OCI-M1 (cell line): ENCODE measurements around the gene LARP7.
"Not testable (repeated sequence)": the region's sequence is repeated elsewhere in the genome, so short reads cannot be mapped to it uniquely, and the experiment has no call there.

Experiments used
- DNase-seq: peaks from one replicate; lab custom pipeline; 2025; lab: John Stamatoyannopoulos, UW

The LARP7 gene

DNA sequence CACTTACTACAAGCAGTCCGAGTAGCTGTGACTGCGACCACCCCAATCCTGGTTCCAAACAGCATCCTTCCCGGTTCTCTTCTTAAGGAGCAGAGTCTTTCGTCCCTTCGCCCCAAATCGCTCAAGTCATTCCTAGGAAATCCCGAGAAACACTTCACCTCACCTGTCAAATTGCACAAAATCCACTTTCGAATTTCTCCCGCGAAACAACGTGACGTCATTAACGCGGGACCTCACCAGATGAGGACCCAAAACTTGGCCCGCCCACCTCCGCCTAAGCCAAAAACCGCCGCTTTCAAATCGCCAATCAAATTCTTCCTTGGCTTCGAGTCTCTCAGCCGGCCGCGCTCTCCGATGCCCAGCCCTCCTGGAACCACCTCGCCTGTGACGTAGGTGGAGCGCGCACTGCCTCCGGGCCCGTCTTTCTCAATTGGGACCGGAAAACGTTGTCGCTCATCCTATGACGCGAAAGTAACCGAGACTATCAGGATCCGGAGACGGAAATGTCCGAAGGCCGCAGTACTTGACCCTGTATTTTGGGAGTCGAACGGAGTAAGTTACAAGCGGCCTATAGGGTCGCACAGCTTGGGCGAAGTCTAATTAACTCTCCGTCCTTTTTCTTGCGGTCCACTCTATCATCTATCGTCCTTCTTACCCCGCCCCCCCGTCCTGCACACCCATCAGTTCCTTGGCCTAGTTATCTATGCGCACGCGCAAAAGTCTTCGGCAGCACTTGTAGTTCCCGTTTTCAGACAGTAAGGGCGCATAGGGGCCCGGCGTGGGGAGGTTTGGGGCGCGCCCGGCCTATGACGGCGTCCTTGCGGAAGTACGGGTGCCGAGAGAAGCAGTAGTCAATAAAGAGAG is at the start of gene LARP7, which contains the start of gene ZGRF1:
LARP7 (plus strand) TSS at position 456 of the 864 bp plus-strand sequence. CDS start 7,527 bp downstream, outside the sequence.
ZGRF1 (minus strand) TSS at position 222 of the 864 bp plus-strand sequence. CDS start 3,733 bp downstream, outside the sequence.
- peak; percentile 99 for DNase-seq

DNA sequence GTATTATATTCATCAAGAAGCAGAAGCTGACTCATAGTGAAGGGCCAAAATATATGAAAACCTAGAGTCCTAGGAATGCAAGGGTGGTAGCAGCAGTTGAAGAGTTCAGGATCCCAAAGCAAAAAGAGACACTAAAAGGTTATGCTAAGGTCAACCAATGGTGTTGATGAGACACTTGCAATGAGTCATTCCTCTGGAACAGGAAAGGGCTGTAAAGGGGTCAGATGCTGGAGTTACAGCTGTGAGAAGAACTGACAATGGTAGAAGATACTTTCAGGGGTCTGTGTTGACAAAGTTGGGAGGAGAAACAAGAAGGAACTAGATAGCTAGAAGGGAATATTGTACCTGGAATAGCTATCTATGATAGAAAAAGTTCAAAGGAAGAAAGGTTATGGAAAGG is 47.7 kb upstream of the LARP7 start:
- no peak for DNase-seq

DNA sequence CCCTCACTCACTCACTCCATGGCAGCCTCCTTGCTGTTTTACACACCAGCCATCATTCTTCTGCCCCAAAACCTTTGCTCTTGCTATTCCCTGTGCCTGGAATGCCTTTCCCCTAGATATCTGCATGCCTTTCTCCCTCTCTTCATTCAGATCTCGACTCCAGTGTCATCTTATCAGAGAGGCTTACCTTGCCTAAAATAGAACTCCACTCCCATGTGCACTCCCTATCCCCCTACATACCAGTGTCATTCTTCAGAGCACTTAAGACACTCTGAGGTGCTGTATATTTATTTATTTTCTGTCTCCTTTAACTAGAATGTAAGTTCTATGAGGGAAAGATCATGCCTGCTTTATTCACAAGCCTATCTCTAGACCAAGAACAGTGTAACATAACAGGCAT is 45.4 kb upstream of the LARP7 start:
- no peak for DNase-seq

DNA sequence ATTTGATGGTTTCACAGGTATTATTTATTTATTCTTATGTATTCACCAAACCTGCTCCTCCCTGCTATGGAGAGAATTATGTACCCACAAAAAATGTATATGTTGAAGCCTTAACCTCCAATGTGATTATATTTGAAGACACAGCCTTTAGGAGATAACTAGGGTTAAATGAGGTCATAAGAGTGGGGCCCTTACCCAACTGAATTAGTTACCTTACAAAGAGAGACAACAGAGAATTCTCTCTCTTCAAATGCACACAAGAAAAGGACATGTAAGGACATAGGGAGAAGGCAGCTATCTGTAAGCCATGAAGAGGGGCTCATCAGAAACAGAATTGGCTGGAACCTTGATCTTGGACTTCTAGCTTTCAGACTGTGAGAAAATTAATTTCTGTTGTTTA is 44.2 kb upstream of the LARP7 start:
- no peak for DNase-seq

DNA sequence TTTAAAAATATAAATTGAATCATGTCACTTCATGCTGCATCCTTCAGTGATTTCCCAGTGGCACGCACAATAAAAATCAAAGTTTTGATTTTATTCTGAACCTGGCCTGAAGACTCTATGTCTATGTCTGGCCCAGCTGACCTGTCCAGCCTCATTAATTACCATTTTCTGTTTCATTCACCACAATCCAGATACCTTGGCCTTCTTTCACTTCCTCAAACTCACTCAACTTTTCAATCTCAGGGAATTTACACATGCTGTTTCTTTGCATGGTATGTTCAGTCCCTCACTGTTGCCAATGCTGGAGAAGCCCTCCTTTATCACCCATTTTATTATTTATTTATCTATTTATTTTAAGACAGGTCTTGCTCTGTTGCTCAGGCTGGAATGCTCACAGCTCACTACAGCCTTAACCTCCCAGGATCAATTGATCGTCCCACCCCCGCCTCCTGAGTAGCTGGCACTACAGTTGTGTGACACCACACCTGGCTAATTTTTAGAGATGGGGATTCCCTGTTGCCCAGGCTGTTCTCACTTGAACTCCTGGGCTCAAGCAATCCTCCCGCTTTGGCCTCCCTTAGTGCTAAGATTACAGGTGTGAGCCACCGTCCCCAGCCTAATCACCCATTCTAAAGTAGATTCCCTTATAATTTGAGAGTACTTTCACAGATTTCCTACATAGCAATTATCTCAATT is 43.4 kb upstream of the LARP7 start:
- DNase-seq: no peak

DNA sequence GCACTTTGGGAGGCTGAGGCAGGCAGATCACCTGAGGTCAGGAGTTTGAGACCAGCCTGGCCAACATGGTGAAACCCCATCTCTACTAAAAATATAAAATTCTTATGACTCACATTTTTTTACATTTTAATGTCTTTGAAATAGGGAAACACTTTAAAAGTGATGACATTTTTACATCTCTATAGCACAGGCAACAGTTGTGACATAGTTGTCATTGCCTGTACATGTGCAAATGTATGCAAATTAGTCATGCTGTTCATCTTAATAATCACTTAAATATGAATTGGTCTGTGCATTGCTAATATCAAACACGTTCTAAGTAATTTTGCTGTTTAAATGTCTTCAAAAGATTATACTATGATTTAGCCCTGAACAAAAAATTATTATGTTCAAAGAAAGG is 42.0 kb upstream of the LARP7 start:
- no peak for DNase-seq

DNA sequence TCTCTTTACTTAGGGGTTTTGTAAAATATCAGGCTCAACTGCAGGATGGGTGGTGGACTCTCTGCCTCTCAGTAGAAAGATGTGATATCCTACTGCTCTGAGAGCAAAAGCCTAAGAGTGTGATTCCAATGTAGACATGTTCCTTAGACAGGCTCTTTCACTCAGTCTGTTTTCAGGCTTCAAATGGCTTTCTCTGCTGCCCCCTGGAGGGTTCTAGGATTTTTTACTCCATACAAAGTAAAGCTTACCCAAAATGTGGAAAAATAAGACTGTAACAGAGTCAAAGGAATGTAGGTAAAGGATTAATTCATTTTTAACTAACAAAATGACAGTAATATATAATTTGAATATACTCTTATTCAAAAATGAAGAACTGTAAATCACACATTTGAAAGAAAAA is 32.4 kb upstream of the LARP7 start:
- peak; percentile 75 for DNase-seq

DNA sequence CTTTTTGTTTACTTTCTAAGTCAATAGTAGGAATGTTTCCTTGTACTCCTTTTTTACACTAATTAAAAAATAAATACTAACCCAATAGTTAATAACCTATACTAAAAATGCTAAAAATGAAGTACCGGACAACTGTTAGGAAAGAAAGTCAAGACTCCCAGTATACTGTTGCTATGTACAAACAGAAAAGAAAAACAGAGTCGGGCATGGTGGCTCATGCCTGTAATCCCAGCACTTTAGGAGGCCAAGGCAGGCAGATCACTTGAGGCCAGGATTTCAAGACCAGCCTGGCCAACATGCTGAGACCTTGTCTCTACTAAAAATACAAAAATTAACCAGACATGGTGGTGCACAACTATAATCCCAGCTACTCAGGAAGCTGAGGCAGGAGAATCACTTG is 24.1 kb upstream of the LARP7 start:
- not testable (repeated sequence) for DNase-seq

DNA sequence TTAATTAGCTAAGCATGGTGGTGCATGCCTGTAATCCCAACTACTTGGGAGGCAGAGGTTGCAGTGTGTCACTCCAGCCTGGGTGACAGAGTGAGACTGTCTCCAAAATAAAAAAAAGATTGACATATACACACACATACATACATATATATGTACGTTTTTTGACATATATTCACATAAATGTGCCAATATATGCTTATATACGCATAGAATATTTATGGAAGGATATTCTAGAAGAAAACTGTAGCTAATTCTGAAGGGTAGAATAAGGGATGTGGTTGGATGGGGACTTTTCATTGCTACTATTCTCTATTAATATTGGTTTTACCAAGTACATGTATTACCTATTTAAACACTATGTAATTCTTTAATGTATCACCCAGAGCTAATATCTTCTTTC is 20.0 kb upstream of the LARP7 start:
- DNase-seq: no peak

DNA sequence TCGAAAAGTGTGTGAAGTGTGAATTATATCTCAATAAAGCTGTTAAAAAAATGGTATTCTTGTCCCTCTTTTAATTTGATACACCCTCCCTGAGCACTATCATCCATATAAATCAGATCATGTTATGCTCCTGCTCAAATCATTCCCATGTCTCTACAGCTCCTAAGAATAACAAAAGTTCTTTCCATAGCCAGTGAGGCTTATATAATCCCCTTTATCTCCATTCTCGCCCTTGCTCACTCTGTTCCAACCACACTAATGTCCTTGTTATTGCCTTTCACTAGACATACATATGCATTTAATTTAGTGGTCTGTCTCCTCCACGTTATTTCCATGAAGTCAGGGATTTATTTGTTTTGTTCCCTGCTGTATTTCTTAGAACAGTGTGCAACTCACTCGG is 10.7 kb upstream of the LARP7 start:
- no peak for DNase-seq

DNA sequence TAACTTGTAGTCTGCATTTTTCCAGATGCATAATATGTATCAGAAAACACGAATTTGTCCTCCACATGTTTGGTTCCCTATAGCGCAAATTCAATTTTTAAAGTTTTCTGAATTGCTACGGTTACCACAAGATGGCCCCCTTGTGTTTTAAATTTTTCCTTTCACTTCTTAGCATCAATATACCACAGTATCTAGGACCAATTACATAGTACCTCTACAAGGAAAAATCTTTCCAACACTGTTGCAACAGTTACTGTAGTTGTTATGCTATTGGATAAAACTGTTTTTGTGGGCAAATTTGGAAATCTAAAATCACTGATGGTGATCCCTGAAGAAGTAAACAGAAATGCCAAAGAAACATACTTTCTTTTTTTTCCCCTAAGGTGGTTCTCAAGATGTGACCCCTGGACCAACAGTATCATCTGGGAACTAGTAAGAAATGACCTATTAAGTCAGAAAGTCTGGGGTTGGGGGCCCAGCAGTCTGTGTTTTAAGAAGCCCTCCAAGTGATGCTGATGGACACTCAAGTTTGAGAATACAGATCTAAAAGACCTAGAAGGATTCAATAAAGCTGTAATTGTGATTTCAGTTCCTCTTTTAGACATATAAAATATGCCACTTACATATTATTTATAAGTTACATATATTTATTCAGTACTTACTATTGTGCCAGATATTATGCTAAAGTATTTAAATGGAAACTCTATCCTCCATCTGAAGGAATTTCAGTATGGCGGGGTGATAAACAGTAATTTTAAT is 3.3 kb upstream of the LARP7 start:
- DNase-seq: peak; percentile 78

DNA sequence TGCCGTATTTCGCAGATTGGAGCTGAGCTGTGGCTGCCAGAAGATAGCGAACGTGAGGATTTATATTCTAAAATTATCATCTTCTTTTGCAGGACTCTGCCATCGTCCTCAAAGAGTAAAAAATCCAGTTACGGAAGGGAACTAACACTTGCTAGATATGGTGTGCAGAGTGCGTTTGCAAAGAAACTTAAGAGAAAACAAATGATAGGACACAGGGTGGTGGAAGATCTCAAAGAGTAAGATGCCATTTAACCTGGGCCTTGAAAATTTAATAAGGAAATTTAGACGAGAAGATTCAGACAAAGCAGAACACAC is 566 bp downstream of the LARP7 start:
- DNase-seq: no peak

DNA sequence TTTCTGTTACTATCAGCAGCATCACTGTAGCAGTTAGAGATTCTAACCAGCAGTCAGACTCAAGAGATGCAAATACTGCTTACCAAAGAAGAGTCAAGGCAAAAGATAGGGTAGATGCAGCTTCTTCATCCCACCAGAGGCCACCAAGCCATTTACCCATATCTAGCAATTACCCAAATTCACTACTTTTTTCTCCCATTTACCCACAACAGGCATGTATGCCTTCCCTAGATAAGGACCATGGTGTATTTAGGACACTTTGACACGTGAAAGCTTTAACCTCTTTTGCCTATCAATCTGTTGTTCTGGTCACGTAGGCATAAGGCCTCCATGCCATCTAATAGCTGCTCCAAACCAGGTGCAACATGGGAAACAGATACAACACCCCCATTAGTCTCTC is 5.6 kb downstream of the LARP7 start:
- DNase-seq: peak; percentile 37

DNA sequence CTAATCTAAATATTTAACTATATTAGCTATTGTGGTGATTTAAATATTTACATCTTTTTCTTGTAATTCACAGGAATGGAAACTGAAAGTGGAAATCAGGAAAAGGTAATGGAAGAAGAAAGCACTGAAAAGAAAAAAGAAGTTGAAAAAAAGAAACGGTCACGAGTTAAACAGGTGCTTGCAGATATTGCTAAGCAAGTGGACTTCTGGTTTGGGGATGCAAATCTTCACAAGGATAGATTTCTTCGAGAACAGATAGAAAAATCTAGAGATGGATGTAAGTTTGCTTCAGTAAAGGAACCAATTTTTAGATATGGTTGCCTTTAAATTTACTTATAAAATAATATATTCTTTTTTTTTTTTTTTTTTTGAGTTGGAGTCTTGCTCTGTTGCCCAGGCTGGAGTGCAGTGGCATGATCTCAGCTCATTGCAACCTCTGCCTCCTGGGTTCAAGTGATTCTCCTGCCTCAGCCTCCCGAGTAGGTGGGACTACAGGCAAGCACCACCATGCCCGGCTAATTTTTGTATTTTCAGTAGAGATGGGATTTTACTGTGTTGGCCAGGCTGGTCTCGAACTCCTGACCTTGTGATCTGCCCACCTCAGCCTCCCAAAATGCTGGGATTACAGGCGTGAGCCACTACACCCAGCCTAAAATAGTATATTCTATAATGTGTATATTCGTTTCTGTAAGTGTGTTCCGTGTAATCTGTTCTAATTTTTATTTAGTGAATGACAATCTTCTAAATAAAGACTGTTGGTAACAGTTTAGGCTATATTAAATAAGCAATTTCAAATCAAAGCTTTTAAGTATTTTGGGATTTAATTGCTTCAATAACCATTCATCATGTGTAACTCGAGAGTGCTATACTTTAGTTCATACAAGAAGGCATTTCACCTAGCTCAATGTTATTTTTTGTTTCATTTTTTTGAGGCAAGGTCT is 7.9 kb downstream of the LARP7 start:
- DNase-seq: not testable (repeated sequence)

DNA sequence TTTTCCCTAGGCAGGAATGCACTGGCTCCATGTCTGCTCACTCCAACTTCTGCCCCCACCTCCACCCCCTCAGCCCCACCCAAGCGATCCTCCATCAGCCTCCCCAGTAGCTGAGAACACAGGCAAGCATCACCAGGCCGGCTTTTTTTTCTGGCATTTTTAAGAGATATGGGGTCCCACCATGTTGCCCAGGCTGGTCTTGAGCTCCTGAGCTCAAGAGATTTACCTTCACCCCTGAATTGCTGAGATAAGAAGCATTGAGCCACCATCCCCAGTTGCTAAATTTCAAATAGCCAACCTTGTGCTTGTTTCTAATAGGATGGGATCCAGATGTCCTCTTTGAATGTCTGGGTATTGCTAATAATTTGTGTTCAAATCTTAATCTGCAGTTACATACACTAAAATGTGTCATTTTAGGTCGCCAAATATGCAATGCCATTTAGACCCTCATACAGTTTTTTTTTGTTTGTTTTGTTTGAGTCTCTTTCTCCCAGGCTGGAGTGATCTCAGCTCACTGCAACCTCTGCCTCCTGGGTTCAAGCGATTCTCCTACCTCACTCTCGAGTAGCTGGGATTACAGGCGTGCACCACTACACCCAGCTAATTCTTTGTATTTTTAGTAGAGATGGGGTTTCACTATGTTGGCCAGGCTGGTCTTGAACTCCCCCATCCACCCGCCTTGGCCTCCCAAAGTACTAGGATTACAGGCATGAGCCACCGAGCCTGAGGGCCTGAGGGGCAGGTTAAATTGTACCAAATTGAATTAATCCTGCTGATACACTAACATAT is 8.8 kb downstream of the LARP7 start:
- no peak for DNase-seq

DNA sequence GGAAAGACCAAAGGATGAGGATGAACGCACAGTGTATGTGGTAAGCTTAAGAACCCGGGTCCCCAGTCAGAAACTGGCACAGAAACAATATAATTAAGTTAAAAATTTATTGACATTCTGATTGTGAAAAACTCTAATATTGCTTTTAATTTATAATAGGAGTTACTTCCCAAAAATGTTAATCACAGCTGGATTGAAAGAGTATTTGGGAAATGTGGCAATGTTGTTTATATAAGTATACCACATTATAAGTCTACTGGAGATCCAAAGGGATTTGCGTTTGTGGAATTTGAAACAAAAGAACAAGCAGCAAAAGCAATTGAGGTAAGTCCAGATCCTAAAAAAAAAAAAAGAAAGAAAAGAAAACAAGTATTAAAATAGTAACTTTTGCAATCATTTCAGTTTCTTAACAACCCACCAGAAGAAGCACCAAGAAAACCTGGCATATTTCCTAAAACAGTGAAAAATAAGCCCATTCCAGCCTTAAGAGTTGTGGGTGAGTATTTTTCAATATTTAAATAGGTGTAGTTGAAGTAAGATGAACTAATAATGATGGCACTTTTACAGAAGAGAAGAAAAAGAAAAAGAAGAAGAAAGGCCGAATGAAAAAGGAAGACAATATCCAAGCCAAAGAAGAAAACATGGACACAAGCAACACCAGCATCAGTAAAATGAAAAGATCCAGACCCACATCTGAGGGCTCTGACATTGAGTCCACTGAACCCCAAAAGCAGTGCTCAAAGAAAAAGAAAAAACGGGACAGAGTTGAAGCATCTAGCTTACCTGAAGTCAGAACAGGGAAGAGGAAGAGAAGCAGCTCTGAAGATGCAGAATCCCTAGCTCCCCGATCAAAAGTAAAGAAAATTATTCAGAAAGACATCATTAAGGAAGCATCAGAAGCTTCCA is 9.9 kb downstream of the LARP7 start:
- no peak for DNase-seq

DNA sequence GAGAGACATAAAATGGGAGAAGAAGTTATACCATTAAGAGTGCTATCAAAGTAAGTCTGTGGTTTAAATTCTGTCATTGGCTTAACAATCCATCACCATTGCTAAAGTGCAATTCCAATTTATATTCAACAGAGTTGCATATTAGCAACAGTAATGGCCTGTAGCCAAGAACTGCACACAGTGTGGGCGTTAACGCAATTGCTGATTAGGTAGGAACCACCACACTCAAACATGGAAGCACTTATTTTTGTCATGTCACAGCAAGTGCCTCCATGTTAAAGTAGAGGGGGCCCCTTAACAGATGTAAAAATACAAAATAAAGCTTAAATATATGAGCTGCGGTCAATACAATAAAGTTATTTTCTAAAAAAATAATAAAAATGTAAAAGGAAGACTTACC is 10.8 kb downstream of the LARP7 start:
- no peak for DNase-seq

DNA sequence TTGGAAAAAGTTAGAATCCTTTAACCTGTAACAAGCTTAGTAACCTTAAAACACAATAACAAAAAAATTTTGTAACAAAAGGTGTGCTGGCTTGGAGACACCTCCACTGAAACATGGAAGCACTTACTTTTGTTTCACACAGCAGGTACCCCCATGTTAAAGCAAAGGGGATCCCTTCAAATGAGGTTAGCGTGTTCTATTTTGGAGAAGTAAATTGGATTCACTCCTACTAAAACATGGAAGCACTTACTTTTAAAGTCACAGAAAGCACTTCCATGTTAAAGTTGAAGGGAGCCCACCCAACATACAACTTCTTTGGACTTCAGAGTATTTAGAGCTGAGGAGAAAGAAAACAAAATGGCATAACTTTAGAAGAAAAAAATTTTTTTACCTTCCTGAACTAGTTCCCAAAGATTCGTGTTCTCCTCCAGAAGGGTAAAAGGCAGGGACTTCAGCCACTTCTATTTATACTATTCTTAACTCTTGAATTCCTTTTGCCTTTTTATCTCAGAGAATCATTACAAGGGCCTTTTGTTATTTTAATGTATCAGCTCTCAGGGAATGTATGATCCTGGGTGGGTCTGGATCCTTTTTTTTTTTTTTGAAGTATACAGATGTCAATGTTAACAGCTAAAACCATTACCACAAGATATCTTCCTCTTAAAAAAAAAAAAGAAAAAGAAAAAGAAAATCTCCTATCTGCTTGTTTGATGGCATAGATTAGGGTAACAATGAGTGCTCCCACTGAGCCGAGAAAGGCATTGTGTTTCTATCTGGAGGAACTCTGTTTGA is 11.5 kb downstream of the LARP7 start:
- no peak for DNase-seq

DNA sequence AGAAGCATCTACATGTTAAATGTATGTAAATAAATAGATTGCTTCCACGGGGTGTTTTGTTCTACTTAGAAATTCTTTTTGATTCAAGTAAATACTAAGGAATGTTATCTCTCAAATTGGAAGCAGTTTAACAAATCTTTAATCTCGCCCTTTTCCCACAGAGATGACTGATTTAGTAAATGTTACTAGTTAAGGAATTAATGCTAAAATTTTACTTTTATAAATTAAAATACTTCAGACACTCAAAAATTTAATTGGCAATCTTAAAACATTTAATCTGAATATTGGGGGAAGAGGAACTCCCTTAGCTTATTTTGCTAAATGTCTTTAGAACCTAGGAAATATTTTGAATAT is 12.1 kb downstream of the LARP7 start:
- no peak for DNase-seq
